HG02943 (cell line): ENCODE results near the gene SSBP3.
A peak's percentile ranks its signal among the peaks of the same experiment; 100 is the strongest.
"Not testable (repeated sequence)": the region's sequence is repeated elsewhere in the genome, so short reads cannot be mapped to it uniquely, and the experiment has no call there.

Experiments used
- ATAC-seq: cut with Tn5 transposase; IDR thresholded peaks from one replicate; pipeline ENCODE4 v1.9.1; 2021; ENCODE audit warnings: mild to moderate bottlenecking, low read depth, moderate library complexity; ENCODE audit not compliant: unreplicated experiment

The SSBP3 gene

DNA sequence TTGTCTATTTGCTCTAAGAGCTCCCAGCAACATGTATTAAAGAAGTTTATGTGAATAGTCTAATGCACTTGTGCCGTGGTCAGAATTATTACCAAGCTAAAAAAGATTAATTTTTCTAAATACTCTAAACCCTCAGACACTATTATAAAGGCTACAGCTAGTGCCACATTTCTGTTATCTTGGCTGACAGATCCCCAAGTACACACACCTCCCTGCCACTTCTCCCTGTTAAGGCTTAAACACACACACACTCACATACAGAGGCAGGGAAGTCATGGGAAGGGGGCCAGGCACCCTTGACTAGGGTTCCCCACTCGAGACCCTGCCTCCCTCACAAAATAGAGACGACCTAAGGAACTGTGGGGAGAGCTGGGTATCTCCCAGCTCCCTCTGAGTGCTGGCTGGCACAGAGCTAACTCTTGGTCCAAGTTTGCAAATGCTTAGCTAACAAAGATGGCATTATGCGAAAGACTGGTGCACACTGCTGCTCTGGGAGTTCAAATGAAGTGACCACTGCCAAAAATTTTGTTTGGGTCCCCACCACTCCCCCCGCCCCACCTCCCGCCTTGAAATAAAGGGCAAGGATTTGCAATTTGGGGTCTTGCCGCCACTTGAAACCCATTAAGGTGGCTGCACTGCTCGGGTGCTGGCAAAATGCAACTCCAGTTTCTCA, 9.8 kb downstream of the SSBP3 start:
- ATAC-seq: no peak

DNA sequence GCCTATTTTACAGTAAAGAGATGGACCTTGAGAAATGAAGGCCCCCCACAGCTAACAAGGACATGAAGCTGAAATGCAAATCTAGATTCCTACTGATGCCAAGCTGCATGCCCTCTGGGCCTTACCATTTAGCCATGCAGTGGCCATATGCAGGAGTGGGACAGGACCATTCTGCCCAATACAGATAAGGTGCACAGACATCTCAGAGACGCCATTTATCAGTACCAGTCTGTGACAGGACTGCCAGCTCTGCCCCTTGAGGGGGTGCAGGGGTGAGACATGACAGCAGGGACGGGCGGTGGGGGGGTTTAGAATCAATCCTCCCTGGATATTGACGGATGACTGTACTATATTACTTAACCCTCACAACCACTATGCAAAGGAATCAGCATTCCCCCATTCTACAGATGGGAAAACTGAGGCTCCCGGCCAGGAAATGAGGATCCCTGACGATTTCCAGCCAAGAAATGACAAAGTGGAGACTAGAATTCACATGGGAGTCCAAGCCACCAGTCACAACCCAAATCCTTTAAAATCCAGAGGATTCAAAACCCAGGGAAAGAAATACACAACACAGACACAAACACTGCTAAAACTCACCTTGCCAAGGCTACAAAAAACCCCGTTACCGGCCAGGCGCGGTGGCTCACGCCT, 10.8 kb downstream of the SSBP3 start:
- ATAC-seq: no peak

DNA sequence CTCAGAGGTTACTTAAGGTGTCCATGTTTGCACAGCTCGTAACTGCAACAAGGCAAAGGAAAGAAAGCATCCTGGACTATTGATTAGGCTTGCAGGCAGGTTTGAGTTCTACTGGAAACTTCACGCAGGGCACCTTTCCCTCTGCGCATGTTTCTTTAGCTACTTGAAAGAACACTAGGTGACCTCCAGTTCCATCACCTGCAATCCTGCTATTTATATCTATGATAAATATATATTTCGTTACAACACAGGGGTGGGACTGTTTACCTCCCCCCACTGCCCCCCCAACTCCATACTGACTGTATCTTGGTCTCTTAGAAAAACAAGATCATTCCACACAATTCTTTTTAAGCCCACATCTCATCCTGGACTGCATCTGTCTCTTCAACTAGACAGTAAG, 12.1 kb downstream of the SSBP3 start:
- ATAC-seq: no peak

DNA sequence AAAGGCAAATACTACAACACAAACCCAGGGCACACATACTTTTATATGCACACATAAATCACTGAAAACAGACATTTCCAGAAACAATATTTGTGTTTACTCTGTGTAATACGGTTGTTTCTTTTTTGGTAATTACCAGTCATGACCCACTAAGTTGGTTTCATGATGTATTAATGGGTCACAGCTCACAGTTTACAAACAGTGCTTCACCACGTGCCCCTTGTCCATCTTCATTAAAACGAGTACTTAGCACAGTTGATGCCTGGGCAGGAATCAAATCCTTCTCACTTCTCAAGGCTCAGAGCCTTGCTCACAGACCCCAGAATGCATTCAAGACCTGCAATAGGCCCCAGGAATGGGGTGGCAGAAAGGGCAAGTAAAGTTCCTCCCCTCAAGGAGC, 13.8 kb downstream of the SSBP3 start:
- ATAC-seq: no peak

DNA sequence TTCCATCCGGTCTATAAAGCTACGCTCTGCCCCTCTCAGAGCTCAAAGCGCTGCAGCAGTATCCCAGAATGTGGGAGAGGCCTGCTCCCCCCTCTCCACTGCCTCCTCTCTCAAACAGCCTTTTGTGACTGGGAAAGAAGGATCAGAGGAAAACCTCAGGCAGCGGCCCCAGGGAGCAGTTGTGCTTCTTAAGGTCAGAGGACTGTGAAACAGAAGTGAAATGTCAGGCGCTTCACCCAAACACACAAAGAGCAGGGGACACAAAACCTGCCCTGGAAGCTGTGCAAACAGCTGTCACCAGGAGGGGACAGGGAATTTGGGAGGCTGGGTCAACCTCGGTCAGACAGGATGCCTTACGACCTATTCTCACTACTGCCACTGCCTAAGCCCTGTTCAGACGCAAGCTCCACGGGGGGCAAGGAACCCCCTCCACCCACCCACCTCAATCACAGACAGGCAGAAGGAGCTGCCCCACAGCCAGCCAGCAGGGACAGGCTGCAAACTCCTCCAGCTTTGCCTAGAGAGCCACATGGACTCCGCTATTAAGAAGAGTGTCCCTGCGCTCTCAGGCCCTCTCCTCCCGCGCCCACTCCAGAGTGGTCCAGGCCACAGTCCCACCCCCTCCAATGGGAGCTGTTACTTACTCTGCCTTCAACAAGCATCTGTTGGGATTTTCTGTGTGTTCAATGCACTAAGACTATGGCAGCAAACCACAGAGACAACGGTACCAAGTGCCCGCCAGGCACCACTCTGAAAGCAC, 14.6 kb downstream of the SSBP3 start:
- ATAC-seq: no peak

DNA sequence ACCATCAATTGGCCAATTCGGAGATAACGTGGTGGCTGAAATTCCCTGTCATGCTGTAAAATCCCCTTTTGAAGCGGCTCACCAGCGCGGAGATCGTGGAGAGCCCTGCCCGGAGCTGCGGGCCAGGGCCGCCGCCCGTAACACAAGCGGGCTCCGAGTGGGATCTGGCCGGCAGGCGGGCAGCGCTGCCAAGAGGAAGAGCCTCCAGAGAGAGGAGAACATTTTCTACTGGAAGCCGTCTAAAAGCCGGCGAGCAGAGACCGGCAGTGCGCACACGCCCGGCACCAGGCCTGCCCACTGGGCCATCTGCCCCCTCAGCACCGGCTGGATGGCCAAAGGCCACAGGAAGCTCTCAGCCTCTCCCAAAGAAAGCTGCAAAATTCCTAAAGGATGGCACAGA, 15.5 kb downstream of the SSBP3 start:
- ATAC-seq: no peak

DNA sequence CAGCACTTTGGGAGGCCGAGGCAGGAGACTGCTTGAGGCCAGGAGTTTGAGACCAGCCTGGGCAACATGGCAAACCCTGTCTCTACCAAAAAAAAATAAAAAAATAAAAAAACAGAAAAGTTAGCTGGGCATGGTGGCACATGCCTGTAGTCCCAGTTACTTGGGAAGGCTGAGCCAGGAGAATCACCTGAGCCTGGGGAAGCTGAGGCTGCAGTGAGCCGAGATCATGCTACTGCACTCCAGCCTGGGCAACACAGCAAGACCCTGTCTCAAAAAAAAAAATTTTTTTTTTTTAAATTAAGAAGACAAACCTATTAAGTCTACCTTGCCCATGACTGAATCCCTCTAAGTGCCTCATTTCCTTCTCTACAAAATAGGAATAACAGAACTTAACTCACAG, 16.6 kb downstream of the SSBP3 start:
- ATAC-seq: not testable (repeated sequence)

DNA sequence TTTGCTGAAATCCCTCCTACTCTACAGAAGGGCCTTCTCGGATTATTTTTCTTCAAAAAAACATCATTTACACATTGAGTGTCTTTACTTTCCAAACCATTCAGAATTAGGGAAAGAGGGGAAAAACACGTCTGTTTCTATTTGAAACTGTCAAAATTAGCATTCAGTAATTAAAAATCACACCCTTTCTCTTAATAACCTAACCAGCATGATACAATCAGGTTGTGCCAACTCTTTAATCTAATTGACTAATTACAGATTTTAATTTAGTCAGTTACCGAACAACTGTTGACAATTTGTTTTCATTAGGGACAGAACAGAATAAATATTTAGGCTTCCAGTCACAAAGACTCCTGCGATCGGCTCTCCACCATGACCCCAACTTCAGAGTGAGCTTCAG, 18.8 kb downstream of the SSBP3 start:
- no peak for ATAC-seq

DNA sequence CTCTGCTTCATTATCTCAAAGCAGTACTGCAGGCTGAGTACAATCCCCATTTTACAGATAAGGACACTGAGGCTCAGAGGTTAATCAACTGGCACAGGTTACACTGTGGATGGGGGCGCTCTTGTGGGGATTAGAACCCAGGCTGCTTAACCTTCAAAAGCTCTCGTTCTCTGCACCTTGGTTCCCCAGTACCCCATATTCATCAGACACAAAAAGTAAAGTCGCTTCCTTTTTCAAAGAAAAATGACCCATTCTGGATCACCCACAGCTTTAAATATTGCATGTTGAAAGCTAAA, 20.5 kb downstream of the SSBP3 start:
- no peak for ATAC-seq

DNA sequence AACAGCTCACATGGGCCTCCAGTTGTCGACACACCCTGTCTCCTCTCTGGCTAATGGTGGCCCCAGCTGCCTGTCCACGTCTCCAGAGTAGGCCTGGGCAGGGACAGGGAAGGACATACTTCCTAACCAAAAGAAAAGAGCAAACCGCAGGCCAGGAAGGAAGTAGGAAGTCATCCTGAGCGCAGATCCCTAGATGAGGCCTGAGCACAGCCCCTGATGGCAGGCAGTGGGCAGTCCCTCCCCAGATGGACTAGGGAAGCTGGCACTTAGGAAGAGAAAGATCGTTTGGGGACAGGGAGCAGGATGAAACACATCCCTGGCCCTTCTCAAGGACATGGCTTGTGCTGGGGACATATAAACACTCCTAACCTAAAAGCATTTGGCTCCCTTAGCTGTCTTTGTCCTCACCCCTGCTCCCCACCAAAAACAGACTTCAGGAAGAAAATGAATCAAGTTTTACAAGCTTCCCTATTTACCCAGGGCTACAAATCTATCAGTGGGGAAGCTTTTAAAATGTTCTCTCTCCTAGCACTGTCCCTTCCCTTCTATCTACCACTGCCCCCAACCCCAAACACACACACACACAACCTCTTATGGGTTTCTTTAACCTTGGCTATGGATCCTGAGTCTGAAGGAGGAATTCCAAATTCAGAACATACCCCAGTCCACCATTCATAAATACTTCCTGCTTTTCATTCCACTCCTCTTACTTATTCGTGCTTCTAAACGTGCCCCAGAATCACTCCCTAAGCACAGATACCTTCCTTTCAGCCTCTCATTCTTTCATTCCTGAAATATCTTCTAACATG, 21.1 kb downstream of the SSBP3 start:
- ATAC-seq: no peak

DNA sequence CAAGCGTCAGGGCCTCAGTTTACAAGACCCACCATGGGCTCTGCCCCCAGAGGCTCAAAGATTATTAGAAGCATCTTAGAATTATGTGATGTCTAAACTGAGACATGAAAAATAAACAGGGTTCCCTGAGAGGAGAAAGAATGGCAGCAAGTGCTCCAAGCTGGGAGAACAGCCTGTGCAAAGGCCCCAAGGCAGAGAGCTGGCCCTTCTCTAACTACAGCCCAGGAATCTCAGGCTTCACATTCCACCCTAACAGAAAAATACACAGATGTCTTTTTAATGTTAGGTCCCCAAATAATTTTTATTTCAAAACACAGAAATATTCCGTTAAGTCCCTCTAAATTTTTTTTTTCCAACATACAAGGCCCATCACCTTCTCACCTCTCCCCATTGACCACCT, 21.7 kb downstream of the SSBP3 start:
- no peak for ATAC-seq

DNA sequence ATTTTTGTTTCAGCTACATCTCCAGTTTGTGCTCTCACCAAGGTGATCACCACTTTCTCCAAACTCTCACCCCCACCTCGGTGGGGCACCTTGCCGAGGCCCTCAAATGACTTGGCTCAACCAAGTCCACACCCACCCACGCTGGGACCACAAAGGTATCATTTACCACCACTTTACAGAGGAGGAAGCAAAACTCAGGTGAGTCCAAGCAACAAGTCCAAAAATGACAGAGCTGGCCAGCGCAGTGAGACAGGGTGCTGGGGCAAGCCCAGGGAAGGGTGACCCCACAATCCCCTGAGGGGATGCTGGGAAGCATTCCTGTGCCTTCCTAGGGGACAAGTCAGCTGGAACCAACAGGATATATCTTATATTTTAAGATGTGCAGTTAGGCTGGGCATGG, 24.7 kb downstream of the SSBP3 start:
- ATAC-seq: no peak

DNA sequence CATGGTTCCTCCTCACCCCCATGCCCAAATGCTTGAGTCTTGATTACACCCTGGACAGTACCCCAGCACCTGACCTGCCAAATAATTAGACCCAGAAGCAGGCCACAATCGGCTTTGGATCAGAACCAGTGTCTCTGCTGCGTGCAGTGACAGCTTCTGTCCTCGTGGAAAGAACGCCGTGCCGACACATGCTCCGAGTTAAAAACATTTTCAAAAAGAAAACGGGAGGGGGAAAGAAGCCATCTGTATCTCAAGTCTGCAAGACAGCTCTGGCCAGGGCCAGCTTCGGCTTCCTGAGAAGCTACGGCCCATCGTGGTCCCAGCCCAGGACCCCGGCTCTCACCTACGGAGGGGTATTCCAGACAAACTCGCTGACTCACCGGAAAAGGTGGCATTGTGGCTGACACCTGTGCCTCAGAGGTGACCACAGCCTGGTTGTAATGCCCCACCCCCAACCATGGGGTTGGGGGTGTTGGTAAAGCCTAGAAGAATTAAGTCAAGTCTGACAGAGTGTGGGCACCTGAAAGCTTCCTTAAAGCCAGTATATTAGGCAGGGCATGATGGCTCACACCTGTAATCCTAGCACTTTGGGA, 25.8 kb downstream of the SSBP3 start:
- ATAC-seq: no peak

DNA sequence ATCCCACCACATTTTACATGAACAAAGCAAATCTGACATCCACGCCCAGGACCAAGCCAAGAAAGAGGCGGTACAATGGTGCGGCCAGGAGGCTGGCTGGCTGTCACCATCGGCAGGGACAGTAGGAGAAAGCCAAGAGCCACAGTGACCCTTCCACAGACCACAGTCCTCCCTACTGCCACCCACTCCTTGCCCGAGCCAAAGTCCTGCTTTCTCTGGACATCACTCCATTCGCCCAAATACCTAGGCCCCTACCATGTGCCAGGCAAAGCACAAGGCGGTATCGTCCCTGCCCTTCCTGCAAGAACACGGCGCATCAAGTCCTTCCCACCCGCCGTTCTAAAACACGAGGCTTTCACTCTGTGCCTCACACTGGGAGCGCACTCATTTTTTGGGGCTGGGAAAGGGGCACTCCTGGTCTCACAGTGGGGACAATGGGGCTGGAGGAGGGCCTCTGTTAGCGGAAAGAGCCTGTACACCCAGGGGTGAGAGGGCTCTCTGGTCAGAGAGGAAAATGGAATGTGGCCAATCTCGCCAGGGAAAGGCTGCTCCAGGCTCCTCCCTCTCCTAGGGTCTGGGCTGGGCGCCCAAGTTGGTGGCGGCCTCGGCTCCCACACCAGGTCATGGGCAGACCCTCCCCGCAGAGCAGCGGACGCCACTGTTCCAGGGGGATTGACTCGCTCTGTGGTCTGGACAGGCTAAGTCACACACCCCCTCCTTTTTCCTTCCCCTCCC, 26.5 kb downstream of the SSBP3 start:
- no peak for ATAC-seq

DNA sequence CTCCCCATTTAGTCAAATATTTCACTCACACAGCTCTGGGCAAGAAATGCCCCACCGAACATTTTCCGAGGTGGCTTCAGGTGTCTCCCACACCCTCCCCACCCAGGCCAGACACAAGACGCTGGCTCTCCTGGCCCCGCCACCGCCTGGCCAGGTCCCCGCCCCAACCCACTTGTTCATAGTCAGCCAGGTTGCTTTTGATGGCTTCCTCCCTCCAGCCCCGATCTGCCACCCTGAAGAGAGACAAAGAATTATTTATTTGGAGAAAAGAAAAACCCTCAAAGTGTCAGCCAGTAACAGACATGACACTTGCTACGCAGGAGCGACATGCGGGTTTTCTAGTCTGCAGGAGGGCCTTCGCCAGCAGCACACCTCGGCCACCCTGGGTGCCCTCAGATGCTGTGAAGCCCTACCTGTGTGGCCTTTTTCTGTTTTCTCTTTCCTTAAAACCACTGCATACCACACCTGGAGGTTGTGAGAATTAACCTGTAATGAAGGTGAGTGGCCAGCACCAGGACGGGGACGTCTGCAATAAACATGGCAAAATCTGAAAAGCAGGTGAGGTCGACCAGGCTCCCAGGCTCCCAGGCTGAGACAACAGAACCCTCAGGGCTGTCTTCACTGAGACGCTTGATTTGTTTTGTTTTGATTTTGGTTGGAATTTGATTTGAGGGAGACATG, 27.2 kb downstream of the SSBP3 start:
- ATAC-seq: no peak

DNA sequence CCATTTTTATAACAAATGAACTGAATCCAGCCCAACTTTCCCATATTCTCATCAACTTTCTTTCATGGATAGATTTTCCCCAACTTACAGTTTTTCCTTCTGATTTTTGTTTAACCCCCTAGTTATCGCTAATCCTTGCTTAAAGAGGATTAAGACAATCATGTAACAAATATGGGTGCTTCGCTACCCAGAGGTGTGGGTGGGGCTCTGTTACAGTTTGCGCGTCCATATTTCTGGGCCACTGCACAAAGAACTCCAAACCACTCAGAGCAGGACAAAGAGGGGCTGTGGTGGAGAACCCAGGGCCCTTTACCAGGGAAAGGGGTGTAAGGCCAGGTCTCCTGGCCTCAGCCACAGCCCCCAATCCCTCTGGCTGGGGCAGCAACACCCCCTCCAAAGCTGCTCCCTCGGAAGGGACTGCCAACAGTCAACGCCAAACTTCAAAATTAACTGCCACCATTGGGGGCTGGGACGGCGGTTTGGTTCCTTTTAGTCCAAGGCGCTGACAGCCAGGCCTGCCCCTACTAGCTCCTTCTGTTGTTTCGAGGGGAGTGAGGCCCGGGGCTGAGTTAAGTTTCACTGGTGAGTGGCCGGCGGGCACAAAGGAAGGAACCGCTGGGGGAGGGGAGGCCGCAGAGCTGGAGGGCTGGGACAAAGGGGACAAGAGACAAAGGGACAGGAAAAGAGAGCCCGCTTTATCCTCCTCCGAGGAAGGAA, 27.9 kb downstream of the SSBP3 start:
- no peak for ATAC-seq

DNA sequence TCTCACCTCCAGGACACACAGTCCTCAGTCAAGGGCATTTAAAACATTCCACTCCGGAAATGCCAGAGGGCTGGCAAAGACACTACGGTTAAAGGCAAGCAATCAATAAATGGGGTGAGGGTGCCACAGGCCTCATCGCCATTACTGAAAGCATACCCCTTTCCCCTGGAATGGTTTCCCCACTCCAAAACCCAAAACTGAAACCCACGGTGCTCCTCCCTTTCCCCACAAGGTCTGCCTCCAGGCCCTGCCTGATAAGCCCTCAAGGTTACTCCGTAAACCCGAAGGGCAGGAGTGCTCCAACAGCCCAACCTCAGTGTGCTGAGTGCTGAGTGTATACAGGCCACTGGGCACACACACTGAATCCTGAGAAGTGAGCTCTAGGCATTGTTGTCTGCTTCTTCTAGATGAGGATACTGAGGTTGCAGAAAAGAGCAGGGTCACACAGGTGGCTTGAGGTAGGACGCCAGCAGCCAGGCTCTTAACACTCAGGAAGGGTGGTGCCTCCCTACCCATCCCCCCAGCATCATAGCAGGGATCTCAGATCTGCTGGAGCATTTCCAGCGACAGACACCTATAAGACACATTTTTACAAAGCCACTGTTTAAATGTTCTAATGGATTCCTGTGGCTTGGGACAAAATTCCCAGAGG, 29.0 kb downstream of the SSBP3 start:
- no peak for ATAC-seq

DNA sequence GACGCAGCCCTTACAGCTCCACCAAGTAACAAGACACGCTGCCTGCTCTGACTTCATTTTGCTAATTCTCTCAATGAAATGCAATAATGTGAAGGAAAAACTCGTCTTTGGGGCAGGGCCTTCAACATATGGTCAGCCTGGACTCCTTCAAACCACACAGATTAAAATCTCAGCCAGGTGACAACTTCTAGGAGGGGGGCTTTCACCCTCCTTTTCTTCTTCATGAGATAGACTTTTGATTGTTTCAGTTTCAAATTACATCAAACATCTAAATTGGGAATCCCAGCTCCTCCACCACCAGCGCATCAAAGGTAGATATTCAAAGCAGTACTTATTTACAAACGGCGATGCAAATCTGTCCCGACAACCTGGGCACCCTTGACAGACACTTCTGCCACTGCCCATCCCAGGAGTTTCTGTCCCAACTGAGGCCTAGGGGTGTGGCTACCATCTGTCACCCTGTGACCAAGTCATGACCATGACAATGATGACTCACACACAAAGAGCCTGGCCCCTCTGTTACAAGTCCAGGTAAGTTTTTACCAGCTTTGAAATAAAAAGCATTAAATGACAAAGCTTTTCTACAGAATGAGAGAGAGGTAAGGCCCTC, 29.7 kb downstream of the SSBP3 start:
- peak; percentile 46 for ATAC-seq
